CMK (cell line): ENCODE data around the gene RPL19.

Source experiments
- DNase-seq: peaks from one replicate; pipeline ENCODE4 v3.0.0-alpha.2; 2010; ENCODE audit warnings: low read depth

RPL19 gene

DNA sequence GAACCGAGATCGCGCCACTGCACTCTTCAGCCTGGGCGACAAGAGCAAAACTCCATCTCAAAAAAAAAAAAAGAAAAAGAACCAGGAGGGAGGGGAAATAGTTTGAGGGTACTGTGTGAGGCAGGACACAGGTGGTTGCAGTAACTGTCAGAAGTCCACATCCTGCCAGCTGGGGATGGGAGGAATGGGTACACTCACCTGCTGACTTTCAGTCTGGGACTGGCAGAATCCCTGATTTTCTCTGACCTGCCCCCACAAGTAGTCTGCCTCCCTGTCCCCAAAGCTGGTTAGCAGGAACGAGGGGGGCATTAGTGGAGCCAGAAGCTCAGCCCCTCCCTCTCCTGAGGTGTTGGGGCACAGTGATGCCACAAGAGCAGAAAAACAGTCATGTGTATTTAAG is 27.0 kb upstream of the RPL19 start:
- DNase-seq: no peak

DNA sequence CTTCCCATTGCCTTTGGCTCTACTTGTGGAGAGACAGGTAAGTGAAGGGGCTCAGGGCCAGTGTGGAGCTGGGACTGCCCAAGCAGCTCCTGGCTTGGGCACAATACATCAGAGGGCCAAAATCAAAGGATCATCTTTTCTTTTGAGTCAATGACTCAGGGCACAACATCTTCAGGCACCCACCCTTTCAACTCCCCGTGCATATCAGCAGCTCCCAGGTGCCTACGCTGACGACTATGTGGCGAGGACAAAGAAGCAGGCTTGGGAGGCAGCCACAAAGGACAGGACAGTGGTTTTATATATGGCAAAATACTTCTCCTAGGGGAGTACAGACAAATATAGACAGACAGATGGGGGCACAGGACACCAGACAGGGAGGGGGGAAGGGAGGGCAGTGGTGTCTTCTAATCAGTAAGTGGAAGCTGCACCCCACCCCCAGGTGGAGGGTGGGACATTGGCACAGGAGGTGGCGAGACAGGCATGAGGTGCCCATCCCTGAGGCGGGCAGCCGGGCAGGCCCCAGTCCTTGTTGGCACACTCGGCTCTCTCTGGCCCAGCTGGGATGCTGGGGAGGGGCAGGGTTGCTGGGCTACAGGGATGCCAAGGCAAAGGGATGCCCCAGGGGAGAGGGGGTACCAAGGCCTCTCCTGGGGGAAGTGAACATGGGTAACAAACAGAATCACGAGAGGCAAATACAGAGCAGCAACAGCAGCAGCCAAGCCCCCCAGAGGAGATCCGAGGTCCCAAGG is 26.4 kb upstream of the RPL19 start:
- DNase-seq: no peak

DNA sequence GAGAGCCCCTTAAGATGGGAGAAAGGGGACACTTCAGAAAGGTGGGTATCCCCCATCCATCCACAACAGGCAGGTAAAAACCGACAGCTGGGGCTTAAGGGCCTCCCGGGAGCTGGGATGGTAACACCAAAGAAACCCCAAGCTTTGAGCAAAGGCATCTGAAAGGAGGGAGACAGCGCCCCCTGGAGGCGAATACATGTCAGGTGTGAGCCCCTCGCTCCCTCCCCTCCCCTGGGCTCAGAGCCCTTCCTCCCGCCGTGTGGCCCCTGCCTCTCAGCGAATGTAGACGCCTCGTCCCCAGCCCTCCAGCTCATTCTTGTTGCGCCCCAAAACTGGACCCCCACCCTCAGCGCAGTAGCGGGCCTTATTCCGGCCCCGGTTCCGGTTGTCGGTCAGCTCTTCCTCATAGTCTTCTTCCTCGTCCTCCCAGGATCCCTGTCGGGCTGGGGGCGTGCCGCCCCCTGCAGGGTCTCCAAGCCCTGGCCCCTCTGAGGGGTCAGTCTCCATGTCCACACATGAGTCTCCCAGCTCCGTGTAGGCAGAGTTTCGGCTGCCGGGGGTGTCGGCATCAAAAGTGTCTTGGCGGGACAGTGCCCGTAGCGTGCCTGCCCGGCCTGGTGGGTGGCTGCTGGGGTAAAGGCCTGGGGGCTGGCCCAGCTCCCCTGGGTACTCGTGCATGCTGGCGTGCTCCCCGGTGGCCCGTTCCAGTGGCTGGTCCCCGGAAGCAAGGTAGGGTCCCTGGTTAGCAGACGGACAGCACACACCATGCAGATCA is 25.0 kb upstream of the RPL19 start:
- peak; percentile 63 for DNase-seq

DNA sequence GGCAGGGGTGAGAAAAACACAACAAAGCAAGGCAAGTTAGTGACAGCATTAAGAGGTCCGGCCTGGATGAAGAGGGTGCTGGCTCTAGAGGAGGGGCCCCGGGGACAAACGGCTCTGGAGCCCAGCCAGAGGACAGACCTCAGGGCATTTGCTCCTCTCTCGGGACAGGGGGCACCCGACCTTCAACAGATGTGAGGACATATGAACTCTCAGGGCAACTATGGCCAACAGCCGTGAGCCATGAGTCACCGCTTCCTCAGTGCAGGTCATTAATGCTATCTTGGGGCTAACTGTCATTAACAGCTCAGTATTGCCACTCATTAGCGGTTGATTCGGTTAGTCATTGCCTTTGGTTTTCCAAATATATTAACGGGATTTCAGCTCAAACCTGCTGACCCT is 24.4 kb upstream of the RPL19 start:
- no peak for DNase-seq

DNA sequence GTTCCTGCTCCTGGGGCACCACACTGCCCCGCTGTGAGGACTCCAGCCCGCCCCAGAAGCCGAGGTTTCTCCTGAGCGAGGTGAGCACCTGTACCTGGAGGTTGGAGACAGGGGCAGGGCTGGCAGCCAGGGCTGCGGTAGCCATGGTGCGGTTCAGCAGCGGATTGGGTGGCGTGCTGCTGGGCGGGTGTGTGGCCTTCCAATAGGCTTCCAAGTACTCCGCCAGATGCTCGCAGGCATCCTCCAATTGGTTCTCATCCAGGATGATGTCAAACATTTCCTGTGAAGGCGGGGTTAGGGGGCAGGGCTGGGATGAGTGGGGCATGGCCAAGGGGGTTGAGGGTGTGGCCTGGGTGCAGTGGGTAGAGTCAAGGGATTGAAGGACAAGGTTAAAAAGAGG is 22.8 kb upstream of the RPL19 start:
- no peak for DNase-seq

DNA sequence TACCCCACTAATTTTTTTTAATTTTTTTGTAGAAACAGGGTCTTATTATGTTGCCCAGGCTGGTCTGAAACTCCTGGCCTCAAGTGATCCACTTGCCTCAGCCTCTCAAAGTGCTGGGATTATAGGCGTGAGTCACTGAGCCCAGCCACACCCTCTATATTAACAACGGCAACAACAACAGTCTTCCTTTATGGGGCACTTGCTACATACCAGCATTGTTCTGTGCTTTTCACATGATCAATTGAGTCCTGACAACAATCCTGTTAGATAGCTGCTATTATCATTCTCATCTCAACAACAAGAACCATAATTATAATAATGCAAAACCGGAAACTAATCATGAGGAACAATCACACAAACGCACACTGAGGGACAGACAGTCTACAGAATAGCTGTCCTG is 21.5 kb upstream of the RPL19 start:
- DNase-seq: no peak

DNA sequence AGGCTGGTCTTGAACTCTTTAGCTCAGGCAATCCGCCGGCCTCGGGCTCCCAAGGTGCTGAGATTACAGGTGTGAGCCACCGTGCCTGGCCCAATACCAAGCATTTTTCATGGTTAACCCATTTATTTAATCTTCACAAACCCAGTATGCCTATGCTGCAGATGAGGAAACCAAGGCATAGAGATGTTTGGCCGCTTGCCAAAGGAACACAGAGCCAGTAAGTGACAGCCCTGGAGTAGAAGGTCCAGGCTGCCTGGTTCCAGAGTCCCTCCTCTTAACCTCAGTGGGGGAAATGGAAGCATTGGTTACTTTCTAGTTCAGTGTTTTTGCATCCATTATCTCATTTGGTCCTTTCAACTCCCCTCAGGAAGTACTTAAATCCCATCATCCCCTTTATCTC is 18.8 kb upstream of the RPL19 start:
- DNase-seq: no peak

DNA sequence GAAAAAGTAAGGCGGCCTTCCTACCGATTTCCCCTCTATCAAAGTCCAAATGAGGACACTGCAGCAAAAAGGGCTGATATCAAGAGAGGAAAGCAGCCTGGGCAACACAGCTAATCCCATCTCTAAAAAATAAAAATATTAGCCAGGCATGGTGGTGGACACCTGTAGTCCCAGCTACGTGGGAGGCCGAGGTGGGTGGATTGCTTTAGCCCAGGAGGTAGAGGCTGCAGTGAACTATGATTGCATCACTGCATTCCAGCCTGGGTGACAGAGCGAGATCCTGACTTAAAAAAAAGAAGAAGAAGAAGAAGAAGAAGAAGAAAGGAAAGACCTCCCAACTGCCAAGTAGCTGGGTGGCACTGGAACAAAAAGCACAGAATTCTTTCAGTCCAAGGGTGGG is 17.0 kb upstream of the RPL19 start:
- DNase-seq: no peak

DNA sequence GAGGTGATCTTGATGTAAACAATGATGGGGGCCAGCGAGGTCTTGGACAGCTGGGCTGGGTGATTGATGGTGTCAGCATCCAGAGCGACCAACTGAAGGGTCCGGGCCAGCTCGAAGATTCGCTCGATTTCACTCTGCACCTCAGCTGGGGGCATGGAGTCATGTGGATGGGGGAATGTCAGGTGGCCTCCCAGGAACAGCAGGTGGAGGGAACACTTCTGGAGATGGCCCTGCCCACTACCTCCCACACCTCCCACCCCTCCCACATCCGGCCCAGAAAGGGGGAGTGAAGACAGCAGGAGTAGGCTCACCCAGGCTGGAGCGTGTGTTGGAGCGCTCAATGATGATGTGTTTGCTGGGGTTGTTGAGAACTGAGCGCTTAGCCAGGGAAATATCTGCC is 16.4 kb upstream of the RPL19 start:
- no peak for DNase-seq

DNA sequence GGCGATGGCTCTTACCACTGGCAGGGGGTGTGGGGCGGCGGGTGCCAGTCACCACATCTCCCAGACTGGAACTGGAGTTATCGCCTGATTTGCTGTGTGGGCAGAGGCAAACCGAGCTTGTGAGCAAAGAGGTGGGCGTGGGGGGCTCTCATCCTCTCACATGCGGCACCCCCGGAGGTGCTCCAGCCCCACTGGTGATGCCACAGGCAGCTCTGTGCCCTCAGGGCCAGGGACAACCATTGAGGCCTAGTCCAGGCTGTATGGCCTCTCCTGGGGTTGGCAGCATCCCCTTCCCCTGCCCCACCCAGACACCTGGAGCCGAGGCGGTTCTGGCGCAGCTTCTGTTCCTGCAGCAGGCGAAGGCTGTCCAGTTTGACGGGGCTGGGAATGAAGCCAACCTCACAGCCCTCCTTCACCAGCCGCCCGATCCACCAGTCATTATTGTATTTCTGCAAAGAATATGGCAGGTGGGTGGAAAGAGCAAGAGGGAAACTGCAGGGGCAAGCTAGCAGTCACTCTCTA is 13.5 kb upstream of the RPL19 start:
- no peak for DNase-seq

DNA sequence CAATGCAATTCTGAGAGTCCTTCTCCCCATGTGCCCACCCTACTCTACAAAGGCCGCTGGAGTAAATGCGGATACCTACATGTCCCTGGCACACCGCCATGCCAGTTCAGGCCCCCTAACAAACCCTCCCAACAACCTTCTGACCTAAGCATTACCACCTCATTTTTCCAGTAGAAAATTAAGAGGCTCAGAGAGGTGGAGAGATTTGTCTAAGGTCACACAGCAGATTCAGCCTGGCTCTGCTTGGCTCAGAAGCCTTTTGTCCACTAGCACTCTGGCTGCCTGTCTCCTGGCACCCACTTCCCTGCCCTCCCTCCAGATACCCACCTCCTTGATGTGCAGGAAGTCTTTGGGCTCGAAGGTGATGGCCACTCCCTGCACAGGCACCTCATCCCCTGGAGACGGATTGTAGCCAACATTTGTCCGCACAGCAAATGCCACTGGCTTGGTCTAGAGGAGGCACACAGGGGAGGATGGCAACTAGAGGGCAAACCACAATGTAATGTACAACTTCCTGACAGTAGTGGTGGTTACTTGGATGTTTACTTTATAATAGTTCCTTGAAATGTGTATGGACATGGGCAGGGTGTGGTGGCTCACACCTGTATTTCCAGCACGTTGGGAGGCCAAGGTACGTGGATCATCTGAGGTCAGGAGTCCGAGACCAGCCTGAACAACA is 12.8 kb upstream of the RPL19 start:
- DNase-seq: no peak

DNA sequence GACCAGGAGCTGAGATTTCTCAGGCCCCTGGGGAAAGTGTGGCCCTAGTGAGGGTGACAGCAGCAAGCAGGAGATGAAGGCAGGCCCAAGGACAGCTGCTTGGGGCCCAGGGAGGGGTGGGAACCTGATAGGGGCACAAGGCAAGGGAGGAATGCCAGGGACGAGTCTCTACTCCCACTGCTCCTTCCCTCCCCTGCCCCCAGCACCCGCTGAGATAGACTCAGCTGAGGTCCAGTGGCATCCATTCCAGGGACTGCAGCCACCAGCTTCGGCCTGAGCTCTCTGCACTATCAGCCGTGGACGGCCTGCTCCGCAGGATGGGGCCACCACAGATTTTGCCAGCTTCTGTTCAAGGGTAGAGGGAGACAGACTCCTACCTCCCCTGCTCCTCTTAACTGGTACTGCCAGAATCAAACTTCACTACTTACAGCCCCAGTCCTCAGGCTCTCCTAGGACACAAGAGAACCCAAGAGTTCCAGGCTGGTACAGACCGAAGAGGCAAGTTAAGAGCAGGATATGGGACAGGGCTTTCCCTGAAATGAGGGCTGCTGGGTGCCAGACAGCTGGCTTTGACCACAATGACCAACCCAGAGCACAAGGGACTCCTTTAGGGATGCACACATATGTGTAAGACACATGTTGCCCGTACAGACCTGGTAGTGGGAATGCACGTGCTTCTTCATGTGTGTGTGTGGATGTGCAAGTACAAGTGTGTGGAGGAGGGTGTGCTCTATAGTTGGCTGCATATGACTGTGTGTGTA is 8.2 kb upstream of the RPL19 start:
- DNase-seq: no peak

DNA sequence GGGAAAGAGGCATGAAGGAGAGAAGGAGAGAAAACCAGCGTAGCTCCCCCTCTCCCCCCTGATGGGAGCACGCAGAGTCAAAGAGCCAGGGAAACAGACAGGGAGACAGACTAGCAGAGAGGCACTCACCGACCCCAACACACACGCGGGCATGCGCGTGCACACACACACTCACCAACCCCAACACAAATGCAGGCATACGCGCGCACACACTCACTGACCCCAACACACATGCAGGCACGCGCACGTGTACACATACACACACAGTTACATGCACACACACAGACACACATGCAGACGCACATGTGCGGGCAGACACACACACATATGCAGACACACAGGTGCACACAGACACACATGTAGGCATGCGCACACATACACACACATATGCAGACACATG is 7.2 kb upstream of the RPL19 start:
- no peak for DNase-seq

DNA sequence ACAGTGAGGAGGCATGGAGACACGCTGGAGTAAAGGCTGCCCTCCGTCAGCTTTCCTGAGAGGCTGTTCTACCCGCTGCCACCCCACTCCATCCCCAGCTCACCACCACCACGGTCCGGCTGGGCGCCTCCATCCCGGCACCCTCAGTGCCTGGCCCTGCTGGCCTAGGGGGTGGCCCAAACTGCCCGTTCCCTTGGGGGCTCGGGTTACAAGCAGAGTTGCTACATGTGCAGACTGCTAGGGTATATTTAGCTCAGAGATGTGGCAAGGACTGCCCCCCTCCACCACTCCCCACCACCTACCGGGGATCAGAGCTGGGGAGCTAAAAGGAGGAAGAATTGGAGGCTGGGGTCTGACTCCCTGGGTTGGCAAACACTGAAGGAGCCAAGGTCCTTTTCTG is 6.7 kb upstream of the RPL19 start:
- DNase-seq: no peak

DNA sequence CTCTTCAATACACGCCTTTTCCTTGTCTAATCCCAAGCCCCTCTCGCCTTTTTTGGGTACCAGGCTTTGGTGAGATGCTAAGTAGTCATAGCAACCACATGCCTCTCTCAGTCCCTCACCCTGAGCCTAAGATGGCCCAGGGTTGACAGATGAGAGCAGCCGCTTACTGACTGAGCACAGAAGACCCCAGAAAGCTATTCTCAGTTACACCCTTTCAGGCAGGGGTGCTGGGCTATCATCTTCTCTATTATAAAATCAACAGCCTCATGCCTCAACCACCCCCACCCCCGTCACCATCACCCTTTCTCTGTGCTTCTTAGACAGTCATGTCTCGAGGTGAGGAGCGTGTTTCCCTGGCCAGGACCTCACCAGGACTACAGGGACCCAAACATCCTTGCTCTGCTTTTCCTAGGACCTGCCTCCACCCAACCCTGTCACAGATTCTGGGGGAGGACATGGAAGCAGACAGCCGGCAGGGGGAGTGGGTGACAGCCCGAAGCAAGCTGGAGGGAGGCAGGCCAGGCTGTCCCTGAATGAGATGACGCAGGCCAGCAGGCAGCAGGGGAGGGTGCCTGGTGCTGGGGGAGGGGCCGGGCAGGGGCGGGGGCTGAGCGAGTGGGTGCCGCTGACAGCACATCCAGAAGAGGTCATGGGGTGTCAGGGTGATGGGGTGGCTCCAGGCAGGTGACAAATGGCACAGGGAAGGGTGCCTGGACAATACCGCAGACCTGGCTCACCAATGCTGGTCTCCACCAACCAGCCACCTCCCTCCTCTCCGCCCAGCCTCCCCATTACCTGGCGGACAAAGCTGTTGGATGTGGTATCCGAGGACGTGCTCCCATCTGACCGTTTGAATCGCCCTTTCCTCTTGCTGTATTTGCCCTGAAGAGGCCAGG is 5.7 kb upstream of the RPL19 start:
- no peak for DNase-seq

DNA sequence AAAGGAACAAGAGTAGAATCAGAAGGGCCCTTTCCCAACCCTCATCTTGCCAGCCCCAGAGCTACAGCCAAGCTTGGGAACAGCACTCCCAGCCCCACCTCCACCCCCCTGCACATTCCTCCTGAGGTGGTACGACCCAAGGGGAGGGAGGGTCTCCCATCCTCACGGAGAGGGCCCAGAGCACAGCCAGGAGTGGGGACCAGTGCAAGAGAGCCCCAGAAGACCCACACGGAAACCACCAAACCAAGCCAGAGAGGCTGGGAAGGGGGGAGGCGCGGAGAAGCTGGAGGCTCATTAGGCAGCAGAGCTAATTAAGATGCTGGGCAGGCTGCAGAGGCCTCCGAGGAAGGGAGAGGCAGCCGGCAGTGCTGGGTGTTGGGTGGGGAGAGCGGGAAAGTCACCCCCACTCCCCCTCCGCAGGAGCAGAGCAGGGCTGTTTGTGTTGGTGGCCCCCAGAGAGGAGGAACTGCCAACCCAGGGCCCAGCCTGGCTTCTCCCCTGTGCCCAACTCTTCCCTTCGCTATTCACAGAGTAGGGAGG is 5.0 kb upstream of the RPL19 start:
- no peak for DNase-seq

DNA sequence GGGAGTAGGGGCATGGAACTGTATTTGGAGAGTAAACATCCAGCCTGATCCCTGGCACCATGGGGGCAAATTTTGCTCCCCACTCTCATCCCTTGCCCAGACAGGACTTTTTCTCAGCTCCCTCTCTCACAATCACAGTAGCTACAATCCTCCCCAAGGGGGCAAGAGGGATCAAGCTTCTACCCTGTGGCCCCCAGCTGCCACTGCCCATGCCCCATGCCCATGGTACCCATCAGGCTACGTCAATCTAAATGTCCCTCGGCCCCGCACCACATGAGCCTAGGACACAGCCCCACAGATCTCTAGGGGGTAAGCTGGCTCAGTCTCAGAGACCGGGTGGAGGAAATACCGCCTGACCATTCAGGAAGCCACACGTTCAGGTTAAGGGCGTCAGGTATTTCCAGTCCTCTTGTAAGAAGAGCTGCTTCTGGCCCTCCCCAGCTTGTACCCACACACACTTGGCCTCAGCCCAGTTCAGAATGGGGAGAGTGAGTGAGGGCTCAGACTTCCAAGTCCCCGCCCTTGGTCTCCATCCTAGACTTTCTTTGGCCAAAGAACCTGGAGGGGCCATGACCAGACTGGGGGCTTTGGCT is 4.4 kb upstream of the RPL19 start:
- DNase-seq: no peak

DNA sequence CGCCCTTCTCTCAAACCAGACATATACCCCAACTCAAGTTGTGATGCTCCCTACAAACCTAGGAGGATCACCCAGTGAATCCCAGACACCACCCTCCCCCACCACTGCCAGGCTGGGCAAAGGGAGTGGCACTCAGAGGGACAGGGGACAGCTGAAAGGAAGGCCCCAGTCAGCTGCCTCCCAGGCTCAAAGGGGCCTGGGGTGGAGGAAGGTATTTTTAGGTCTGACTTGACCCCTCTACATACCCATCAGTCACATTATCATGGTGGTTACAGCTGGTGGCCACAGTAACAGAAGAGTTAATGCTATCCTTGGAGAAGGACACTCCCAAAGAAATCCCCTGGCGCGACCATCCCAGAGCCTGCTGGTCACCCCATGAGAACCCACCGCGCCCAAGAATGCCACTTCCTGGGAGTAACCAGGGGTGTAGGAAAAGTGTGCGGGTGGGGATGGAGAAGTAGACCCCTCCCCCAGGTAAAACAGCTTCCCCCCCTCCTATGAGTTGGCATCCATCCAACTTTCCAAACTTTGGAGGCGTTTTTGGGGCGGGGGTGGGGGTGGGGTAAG is 3.8 kb upstream of the RPL19 start:
- no peak for DNase-seq

DNA sequence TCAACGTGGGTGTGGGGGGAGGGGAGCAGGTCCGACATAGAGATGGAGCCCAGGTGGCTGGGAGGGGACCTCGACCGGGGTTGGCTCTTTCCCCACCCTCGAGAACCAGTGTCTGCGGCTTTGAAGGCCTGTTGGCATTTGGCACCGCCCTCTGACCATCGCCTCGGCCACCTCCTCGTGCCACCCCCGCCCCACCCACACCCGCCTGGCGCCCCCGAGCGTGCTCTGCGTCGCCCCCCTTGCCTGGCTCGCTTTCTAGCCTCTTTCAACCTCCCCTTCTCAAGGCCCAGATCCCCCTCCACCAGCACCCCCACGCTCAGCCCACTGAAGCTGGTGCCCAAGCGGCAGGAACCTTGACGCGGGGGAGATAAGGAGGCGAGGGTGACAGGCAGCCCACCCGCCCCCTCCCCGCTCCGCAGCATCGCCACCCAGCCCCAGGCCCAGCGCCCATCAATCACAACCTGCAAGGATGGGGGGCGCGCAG is 3.2 kb upstream of the RPL19 start:
- DNase-seq: no peak
